GM10266 (cell line): ENCODE results near the gene IQCN.

Experiments used
- DNase-seq: peaks from one replicate; pipeline ENCODE4 v3.0.0; 2012; ENCODE audit errors: extremely low spot score
- CTCF ChIP-seq: IDR thresholded peaks from 2 replicates; pipeline ENCODE4 v1.5.1; 2012; ENCODE audit warnings: mild to moderate bottlenecking, low read depth; ENCODE audit not compliant: control insufficient read depth, insufficient read depth; ENCODE audit errors: missing control alignments

The IQCN gene

GRCh38 chr19:18278521-18279265, 4.4 kb upstream of the IQCN start:
- peak; percentile 44 for TF ChIP-seq CTCF
- no peak for DNase-seq

- no peak for DNase-seq
- no peak for TF ChIP-seq CTCF
Measured at GRCh38 chr19:18274781-18275356, 617 bp upstream of the IQCN start.

DNA sequence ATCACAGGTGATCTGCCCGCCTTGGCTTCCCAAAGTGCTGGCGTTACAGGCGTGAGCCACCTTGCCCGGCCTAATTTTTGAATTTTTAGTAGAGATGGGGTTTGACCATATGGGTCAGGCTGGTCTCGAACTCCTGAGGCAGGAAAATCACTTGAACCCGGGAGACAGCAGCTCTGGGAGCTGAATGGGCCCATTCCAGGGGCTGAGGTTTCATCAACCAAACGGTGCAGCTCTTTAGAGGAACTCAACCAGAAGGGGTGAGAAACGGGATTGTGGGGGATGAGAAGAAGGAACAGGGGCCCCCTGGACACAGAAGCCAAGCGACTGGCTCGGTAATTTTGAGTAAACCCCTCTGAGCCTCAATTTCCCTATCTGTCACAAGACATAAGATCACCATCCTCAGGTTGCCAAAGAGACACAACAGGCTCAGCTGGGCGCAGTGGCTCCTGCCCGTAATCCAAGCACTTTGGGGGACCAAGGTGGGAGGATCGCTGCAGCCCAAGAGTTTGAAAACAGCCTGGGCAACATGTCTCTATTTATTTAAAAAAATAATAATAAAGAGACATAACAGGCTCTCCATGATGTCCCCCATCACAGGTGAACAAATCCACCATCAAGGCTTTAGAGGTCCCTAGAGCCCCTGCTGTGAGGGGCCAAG, 562 bp downstream of the IQCN start:
- TF ChIP-seq CTCF, result no peak
- no peak for DNase-seq

DNA sequence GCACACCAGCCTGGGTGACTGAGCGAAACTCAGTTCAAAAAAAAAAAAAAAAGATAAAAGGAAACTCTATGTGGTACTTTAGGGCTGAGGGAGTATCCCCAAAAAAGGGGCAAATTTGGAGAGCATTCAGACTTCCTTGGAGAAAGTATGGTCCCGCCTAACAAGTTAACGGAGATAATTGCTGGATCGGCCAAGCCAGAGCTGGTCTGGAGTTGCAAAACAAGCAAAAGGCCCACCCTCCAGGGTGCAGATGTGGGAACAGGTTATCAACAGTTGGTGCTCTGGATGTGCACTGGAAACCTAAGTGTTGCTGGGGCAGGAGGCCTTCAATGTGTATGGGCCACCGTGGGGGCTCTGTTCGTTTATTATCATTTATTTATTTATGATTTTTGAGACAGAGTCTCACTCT, 2.8 kb downstream of the IQCN start:
- no peak for TF ChIP-seq CTCF
- DNase-seq, result no peak

GRCh38 chr19:18270326-18270725, 3.9 kb downstream of the IQCN start:
- no peak for TF ChIP-seq CTCF
- DNase-seq, result no peak

DNA sequence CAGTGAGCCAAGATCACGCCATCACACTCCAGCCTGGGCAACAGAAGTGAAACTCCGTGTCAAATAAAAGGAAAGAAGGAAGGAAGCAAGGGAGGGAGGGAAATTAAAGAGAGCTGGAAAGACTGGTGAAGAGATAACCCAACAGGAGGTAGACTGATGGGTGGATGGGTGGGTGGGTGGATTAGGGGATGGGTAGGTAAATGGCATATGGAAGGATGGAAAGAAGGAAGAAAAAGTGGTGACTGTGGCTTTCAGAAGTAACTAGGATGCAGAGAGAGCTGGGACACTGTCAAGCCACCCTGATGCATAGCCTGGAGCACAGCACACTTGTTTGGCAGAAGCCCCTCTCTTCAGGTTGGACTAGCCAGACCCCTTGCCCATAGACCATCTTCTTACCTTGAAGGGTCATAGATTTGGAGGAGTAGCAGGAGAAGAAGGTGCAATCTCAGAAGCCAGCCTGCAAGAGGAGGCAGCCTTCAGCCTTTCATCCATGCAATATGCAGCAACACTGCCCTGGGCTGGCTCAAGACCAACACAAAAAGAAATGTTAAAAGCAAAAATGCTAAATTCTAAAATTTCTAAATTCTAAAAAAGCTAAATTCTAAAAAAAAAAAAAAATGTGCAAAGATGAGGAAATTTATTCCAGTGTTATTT, 5.1 kb downstream of the IQCN start:
- DNase-seq, result no peak
- no peak for TF ChIP-seq CTCF
